ENCODE measurements around the gene ZNF79.

The ZNF79 gene

DNA sequence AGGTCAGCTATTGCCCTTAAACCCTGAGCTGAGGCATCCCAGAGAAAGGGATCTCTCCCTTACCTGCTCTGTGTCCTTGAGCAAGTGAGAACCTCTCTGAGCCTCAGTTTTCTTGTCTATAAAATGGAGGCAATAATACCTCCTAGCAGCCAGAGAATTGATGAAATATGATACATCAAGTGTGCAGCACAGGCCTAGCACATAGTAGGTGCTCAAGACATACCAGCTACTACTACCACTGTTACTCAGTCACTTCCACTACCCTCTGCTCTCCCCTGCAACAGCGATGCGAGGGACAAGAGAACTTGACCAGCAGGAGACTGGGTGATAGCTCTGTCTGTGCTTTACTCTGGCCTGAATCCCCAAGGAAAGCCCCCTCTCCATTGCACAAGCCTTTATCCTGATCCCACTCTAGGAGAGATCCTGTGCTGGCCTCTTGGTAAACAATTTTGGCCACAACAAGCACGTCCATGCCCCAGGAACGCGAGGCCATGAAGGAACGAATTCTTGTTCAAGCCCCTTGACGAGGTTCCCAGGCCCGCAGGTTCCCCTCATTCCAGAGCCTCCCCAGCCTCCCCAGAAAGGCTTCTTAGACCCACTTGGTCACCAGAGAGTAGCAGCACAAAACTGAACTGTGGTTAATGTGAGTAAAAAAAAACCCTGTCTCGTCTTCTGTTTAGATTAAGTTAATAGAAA, 66.5 kb downstream of the ZNF79 start:
- TF ChIP-seq, protein P1, sequence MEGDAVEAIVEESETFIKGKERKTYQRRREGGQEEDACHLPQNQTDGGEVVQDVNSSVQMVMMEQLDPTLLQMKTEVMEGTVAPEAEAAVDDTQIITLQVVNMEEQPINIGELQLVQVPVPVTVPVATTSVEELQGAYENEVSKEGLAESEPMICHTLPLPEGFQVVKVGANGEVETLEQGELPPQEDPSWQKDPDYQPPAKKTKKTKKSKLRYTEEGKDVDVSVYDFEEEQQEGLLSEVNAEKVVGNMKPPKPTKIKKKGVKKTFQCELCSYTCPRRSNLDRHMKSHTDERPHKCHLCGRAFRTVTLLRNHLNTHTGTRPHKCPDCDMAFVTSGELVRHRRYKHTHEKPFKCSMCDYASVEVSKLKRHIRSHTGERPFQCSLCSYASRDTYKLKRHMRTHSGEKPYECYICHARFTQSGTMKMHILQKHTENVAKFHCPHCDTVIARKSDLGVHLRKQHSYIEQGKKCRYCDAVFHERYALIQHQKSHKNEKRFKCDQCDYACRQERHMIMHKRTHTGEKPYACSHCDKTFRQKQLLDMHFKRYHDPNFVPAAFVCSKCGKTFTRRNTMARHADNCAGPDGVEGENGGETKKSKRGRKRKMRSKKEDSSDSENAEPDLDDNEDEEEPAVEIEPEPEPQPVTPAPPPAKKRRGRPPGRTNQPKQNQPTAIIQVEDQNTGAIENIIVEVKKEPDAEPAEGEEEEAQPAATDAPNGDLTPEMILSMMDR (IDR thresholded peaks at IDR 0.05; ENCODE audit: low read depth, low read length, missing control alignments) = no peak
- H3K4me3 ChIP-seq (replicated peaks; ENCODE audit: low read depth, low read length) = no peak overlapping the region
- no peak for DNase-seq (ENCODE audit: extremely low read depth, low read depth)

GRCh38 chr9:127491516-127491915, 67.3 kb downstream of the ZNF79 start:
- DNase-seq (ENCODE audit: extremely low read depth, low read depth) = no peak
- TF ChIP-seq, protein P1 (IDR thresholded peaks at IDR 0.05; ENCODE audit: low read depth, low read length, missing control alignments) = no peak
- no peak overlapping the region for H3K4me3 ChIP-seq (replicated peaks; ENCODE audit: low read depth, low read length)

DNA sequence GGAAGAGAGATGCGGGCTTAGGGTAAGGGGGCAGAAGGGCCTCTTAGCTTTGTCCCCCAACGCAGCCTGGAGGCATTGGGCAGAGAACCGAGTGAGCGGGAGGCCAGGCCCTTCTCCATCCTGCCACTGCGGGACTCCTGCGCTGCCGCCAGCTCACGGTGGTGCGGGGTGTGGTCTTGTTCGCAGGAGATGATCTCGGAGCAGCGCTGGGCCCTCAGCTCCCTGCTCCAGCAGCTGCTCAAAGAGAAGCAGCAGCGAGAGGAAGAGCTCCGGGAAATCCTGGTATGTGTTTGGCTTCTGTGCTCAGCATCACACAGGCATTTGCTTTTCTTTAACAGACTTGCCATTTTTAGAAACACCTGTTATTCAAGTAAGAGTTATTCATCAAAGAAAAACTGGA, 68.4 kb downstream of the ZNF79 start:
- no peak for DNase-seq (ENCODE audit: extremely low read depth, low read depth)
- no peak overlapping the region for H3K4me3 ChIP-seq (replicated peaks; ENCODE audit: low read depth, low read length)
- TF ChIP-seq, protein P1 (IDR thresholded peaks at IDR 0.05; ENCODE audit: low read depth, low read length, missing control alignments) = no peak

GRCh38 chr9:127493592-127494303, 69.6 kb downstream of the ZNF79 start:
- TF ChIP-seq, protein P1 (IDR thresholded peaks at IDR 0.05; ENCODE audit: low read depth, low read length, missing control alignments) = no peak
- DNase-seq (ENCODE audit: extremely low read depth, low read depth) = no peak
- H3K4me3 ChIP-seq (replicated peaks; ENCODE audit: low read depth, low read length) = no peak overlapping the region

- TF ChIP-seq, protein P1 (IDR thresholded peaks at IDR 0.05; ENCODE audit: low read depth, low read length, missing control alignments) = no peak
- no peak for DNase-seq (ENCODE audit: extremely low read depth, low read depth)
- no peak overlapping the region for H3K4me3 ChIP-seq (replicated peaks; ENCODE audit: low read depth, low read length)
These were observed 70.1 kb downstream of the ZNF79 start for GRCh38 chr9:127494304-127494702.
